K562 (cell line): ENCODE data around the gene UPP1. TPM values are rescaled to one million over a fixed set of nuclear protein-coding genes. Genes with fewer than 3 reads are reported as not detected.

Experiments
- ATAC-seq: fragments of 200-7000 bp; cut with Tn5 transposase; 3 replicates; pipeline ENCODE4 v1.9.1; 2020; ENCODE audit warnings: moderate library complexity
- BruUV-seq: library from RNA; stranded (reverse); fragments of 400-500 nt; replicated peaks from 2 replicates; lab custom pipeline; 2021; lab: Mats Ljungman, UMichigan
- CTCF ChIA-PET: fragments of 300-600 bp; formaldehyde crosslinking; extraction: SDS; loops from one replicate; lab custom pipeline; 2021; ENCODE audit warnings: low intra/inter-chr PET ratio; lab: Yijun Ruan, JAX
- POLR2A ChIA-PET: fragments of 300-600, 350-650 bp; sonication (Branson Sonifier 250); formaldehyde crosslinking; extraction: SDS; loops from one replicate; lab custom pipeline; 2021; ENCODE audit warnings: antibody characterized with exemption, inconsistent platforms; lab: Yijun Ruan, JAX
- DNase-seq, 4 experiments: peaks; one replicate each; pipeline versions ENCODE4 v3.0.0 to v3.0.0-alpha.2; 2011 to 2018; ENCODE audit warnings: low spot score in 3 of 4, mixed read lengths in 3 of 4; ENCODE audit errors: extremely low read depth in 1 of 4
- FAIRE-seq: peaks from 2 replicates; lab custom pipeline; 2011; peaks lifted over from hg19 to GRCh38; lab: Jason Lieb, UNC
- H2AFZ ChIP-seq: 2 replicates; pipeline ENCODE4 v1.6.0; 2011; ENCODE audit warnings: low read depth, low read length, control low read depth, inconsistent platforms
- H3K27ac ChIP-seq: fragments of 200-600 bp; 3 replicates; pipeline ENCODE4 v1.8.0; 2011; ENCODE audit warnings: low read depth, mild to moderate bottlenecking, control low read depth, inconsistent platforms, low read length, moderate library complexity, mixed read lengths; ENCODE audit errors: extremely low read depth
- H3K27me3 ChIP-seq, 2 experiments: fragments of 300-600 bp in 1 of 2; 2 replicates in 1 of 2; 3 replicates in 1 of 2; pipeline versions ENCODE4 v1.6.0 to v1.8.0; 2011; ENCODE audit warnings: inconsistent platforms in 2 of 2, low read length in 2 of 2, mild to moderate bottlenecking in 1 of 2, mixed read lengths in 1 of 2, moderate library complexity in 1 of 2; ENCODE audit not compliant: control insufficient read depth in 2 of 2, insufficient read depth in 2 of 2
- H3K36me3 ChIP-seq: fragments of 300-600 bp; 3 replicates; pipeline ENCODE4 v1.8.0; 2011; ENCODE audit warnings: mild to moderate bottlenecking, low read length, inconsistent platforms; ENCODE audit not compliant: control insufficient read depth, insufficient read depth
- H3K4me1 ChIP-seq, 2 experiments: fragments of 200-600 bp in 1 of 2; replicated peaks in 1 of 2; 2 replicates in 1 of 2; 3 replicates in 1 of 2; pipeline versions ENCODE4 v1.5.1 to v1.8.0; 2011; ENCODE audit warnings: inconsistent platforms in 2 of 2, low read length in 2 of 2, mild to moderate bottlenecking in 1 of 2, mixed read lengths in 1 of 2, moderate library complexity in 1 of 2; ENCODE audit not compliant: control insufficient read depth in 2 of 2, insufficient read depth in 2 of 2
- H3K4me2 ChIP-seq: 2 replicates; pipeline ENCODE4 v1.6.1; 2011; ENCODE audit warnings: low read length, control low read depth, inconsistent platforms, mixed read lengths; ENCODE audit not compliant: insufficient read depth
- H3K4me3 ChIP-seq: fragments of 200-600 bp; sonication (generic), shearing (Covaris generic); 2 replicates; pipeline ENCODE4 v1.5.1; 2016; ENCODE audit warnings: control low read depth, inconsistent platforms
- H3K79me2 ChIP-seq: fragments of 200-600 bp; 3 replicates; pipeline ENCODE4 v1.8.0; 2011; ENCODE audit warnings: low read length, inconsistent platforms; ENCODE audit not compliant: control insufficient read depth, insufficient read depth
- H3K9ac ChIP-seq, 2 experiments: 2 replicates each; pipeline versions ENCODE4 v1.6.0 to v1.6.1; 2011; ENCODE audit warnings: low read depth in 2 of 2, low read length in 2 of 2, control low read depth in 1 of 2, inconsistent platforms in 1 of 2, mild to moderate bottlenecking in 1 of 2, mixed read lengths in 1 of 2; ENCODE audit not compliant: insufficient read depth in 1 of 2
- H3K9me1 ChIP-seq: one replicate; pipeline ENCODE4 v1.6.0; 2011; ENCODE audit warnings: inconsistent platforms, mild to moderate bottlenecking, low read length, moderate library complexity; ENCODE audit not compliant: control insufficient read depth, insufficient read depth
- H3K9me3 ChIP-seq: replicated peaks from 2 replicates; pipeline ENCODE4 v1.5.1; 2011; ENCODE audit warnings: low read depth, low read length, inconsistent platforms; ENCODE audit not compliant: control insufficient read depth, insufficient read depth
- H4K20me1 ChIP-seq: replicated peaks from 2 replicates; pipeline ENCODE4 v1.6.1; 2011; ENCODE audit warnings: low read length, inconsistent platforms, mixed read lengths; ENCODE audit not compliant: control insufficient read depth, insufficient read depth
- KAT7 ChIP-seq: sonication (generic); formaldehyde crosslinking; IDR thresholded peaks from 2 replicates; pipeline ENCODE4 v1.8.0; 2022; ENCODE audit warnings: missing genetic modification reagents, mild to moderate bottlenecking, borderline replicate concordance
- KAT8 ChIP-seq: fragments of 450-650 bp; IDR thresholded peaks from 2 replicates; pipeline ENCODE4 v1.6.1; 2016; ENCODE audit warnings: low read depth, mild to moderate bottlenecking
- NR2F6 ChIP-seq: fragments of 450-650 bp; formaldehyde crosslinking; IDR thresholded peaks from 2 replicates; pipeline ENCODE4 v1.4.0; 2020; ENCODE audit warnings: mild to moderate bottlenecking
- SLC30A9 ChIP-seq: fragments of 250-450 bp; sonication (Bioruptor Pico); IDR thresholded peaks from 2 replicates; pipeline ENCODE4 v1.8.0; 2022; ENCODE audit warnings: mild to moderate bottlenecking, moderate library complexity
- WGBS: fragments of 100-300 bp; shearing (Covaris generic); methylation state at CpG from one replicate; pipeline ENCODE4 v1.1.6; 2016; ENCODE audit warnings: low coverage, mixed read lengths; ENCODE audit not compliant: insufficient coverage; ENCODE audit errors: missing lambda C conversion rate; 5-methylcytosine and 5-hydroxymethylcytosine counted together
- in situ Hi-C: fragments of 300-500 bp; cut with MboI; formaldehyde crosslinking; loops from 4 replicates; pipeline ENCODE4 v1.15.0; 2018; ENCODE audit warnings: inconsistent platforms, mixed read lengths
- intact Hi-C: fragments of 100-400 bp; cut with micrococcal nuclease; formaldehyde crosslinking; loops from 2 replicates; pipeline ENCODE4 v1.14.2; 2022
- polyA plus RNA-seq, 8 experiments: library from polyadenylated mRNA; depleted of rRNA in 4 of 8; stranded (reverse) in 5 of 8; unstranded in 3 of 8; fragments of >200 nt; fragmentation: Nextera tagmentation in 2 of 8; fragmentation: Illumina TruSeq in 1 of 8; extraction: Ambion mirVana in 2 of 8; extraction: Trizol in 1 of 8; gene quantifications; 2 replicates each; pipeline versions ENCODE4 v1.2.1 to v1.2.3, GENCODE V29; 2011 to 2014; ENCODE audit warnings: inconsistent platforms in 1 of 8, missing spikeins in 1 of 8
- total RNA-seq, 7 experiments: library from RNA; depleted of rRNA in 6 of 7; stranded (reverse); fragments of >200 nt in 6 of 7; fragmentation: Illumina TruSeq in 2 of 7; extraction: Trizol in 2 of 7; gene quantifications; 2 replicates each; pipeline versions ENCODE4 v1.2.1 to v1.2.3, GENCODE V29; 2011 to 2021; ENCODE audit warnings: low replicate concordance in 1 of 7
- TF ChIP-seq, protein P1 (sequence below): fragments of 250-450 bp; sonication (Bioruptor Pico); IDR thresholded peaks from 2 replicates; pipeline ENCODE4 v1.8.0; 2021; ENCODE audit warnings: moderate library complexity, mild to moderate bottlenecking, inconsistent platforms
- TF ChIP-seq, protein P2 (sequence below), 2 experiments: fragments of 450-650 bp; formaldehyde crosslinking in 1 of 2; IDR thresholded peaks; 2 replicates each; pipeline versions ENCODE4 v1.4.0 to v1.6.1; 2014 to 2020; ENCODE audit warnings: mild to moderate bottlenecking in 2 of 2, borderline replicate concordance in 1 of 2, low read depth in 1 of 2

UPP1 gene
- total and polyA plus RNA-seq, 9 of the 15 experiments (the other 6 are each of a cell fraction or from before 2014, with no cell fraction given), result 0.38 to 2.4 (median 0.61) TPM

DNA sequence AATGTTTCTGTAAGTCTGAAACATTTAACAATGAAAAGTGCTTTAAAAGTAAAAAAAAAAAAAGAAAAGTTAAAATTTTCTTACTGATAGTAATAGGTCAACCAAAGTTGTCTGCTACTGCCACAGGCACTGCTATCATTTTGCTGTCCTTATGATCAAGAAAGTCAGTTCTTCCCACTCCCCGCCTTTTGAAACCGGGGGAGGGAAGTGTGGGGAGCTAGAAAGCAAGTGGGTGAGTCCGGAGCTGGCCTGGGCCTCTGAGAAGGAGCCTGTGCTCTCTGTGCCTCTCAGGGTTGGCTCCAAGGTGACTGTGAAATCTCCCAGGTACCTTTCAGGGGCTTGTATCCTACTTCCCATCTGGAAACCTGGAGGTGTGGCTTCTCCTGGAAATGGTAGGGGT, 46.4 kb upstream of the UPP1 start (continued):
- TF ChIP-seq, protein P1, sequence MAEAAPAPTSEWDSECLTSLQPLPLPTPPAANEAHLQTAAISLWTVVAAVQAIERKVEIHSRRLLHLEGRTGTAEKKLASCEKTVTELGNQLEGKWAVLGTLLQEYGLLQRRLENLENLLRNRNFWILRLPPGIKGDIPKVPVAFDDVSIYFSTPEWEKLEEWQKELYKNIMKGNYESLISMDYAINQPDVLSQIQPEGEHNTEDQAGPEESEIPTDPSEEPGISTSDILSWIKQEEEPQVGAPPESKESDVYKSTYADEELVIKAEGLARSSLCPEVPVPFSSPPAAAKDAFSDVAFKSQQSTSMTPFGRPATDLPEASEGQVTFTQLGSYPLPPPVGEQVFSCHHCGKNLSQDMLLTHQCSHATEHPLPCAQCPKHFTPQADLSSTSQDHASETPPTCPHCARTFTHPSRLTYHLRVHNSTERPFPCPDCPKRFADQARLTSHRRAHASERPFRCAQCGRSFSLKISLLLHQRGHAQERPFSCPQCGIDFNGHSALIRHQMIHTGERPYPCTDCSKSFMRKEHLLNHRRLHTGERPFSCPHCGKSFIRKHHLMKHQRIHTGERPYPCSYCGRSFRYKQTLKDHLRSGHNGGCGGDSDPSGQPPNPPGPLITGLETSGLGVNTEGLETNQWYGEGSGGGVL (CRISPR knock-in tag), result no peak
- TF ChIP-seq KAT8 (no peak), NR2F6 (CRISPR knock-in tag) (no peak)

- TF ChIP-seq KAT7 (CRISPR knock-in tag), result no peak
- no peak for TF ChIP-seq SLC30A9 (CRISPR knock-in tag)
- TF ChIP-seq, protein P2, sequence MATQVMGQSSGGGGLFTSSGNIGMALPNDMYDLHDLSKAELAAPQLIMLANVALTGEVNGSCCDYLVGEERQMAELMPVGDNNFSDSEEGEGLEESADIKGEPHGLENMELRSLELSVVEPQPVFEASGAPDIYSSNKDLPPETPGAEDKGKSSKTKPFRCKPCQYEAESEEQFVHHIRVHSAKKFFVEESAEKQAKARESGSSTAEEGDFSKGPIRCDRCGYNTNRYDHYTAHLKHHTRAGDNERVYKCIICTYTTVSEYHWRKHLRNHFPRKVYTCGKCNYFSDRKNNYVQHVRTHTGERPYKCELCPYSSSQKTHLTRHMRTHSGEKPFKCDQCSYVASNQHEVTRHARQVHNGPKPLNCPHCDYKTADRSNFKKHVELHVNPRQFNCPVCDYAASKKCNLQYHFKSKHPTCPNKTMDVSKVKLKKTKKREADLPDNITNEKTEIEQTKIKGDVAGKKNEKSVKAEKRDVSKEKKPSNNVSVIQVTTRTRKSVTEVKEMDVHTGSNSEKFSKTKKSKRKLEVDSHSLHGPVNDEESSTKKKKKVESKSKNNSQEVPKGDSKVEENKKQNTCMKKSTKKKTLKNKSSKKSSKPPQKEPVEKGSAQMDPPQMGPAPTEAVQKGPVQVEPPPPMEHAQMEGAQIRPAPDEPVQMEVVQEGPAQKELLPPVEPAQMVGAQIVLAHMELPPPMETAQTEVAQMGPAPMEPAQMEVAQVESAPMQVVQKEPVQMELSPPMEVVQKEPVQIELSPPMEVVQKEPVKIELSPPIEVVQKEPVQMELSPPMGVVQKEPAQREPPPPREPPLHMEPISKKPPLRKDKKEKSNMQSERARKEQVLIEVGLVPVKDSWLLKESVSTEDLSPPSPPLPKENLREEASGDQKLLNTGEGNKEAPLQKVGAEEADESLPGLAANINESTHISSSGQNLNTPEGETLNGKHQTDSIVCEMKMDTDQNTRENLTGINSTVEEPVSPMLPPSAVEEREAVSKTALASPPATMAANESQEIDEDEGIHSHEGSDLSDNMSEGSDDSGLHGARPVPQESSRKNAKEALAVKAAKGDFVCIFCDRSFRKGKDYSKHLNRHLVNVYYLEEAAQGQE (IDR thresholded peaks at IDR 0.05; ENCODE audit: borderline replicate concordance), result no peak
- TF ChIP-seq, protein P2 (CRISPR knock-in tag; IDR thresholded peaks at IDR 0.05; ENCODE audit: low read depth), result no peak
- H3K9me1 ChIP-seq, result no peaks in the 10 kb centered on the region
- no peak overlapping the region for H3K4me3 ChIP-seq
- POLR2A ChIA-PET, result no interaction called here
- no peak overlapping the region for H3K27ac ChIP-seq
- H2AFZ ChIP-seq, result no peak overlapping the region
- H3K4me1 ChIP-seq, result no peaks in the 10 kb centered on the region; a peak in 1 of 5 replicates
- no peaks in the 10 kb centered on the region for H3K36me3 ChIP-seq
- CTCF ChIA-PET, result no interaction called here
- H3K9ac ChIP-seq, result no peak overlapping the region
- 0% methylated on average over 9 of the region's 9 CpGs for WGBS
- no peak overlapping the region for H3K4me2 ChIP-seq
- H3K27me3 ChIP-seq, result peaks cover 28 to 65% of the 10 kb centered on the region in 2 experiments; a peak in 4 of 5 replicates
- in situ Hi-C loops, result no loop called here
- intact Hi-C loops, result no loop called here
- no peaks in the 10 kb centered on the region for H4K20me1 ChIP-seq
- no peaks in the 10 kb centered on the region for H3K9me3 ChIP-seq
- FAIRE-seq, result no peak
- BruUV-seq, result no TSS peak
- no peak for ATAC-seq
- no peaks in the 10 kb centered on the region for H3K79me2 ChIP-seq
- no peak for DNase-seq
Observed at GRCh38 chr7:48045195-48045765, 43.8 kb upstream of the UPP1 start.
